Neural cell (in vitro differentiated cells): ENCODE measurements around the gene PRLHR. TPM values are rescaled to one million over a fixed set of nuclear protein-coding genes. Genes with fewer than 3 reads are reported as not detected.

Source experiments
- H2AFZ ChIP-seq: fragments of 200-600, 300-800 bp; sonication (generic), shearing (Covaris generic); 2 replicates; pipeline ENCODE4 v1.6.0; 2014; ENCODE audit warnings: low read depth, mild to moderate bottlenecking, antibody characterized with exemption, low read length, moderate library complexity
- H3F3A ChIP-seq: fragments of 200-600 bp; shearing (Covaris generic); 2 replicates; pipeline ENCODE4 v1.6.1; 2016; ENCODE audit warnings: mild to moderate bottlenecking, moderate library complexity, mixed read lengths, antibody characterized with exemption, low read length; ENCODE audit not compliant: insufficient read depth, poor library complexity, severe bottlenecking
- H3K27ac ChIP-seq: fragments of 200-600, 300-800 bp; sonication (generic), shearing (Covaris generic); 2 replicates; pipeline ENCODE4 v1.5.1; 2014; ENCODE audit warnings: mild to moderate bottlenecking, low read length, moderate library complexity
- H3K27me3 ChIP-seq: fragments of 300-800, 200-600 bp; sonication (generic), shearing (Covaris generic); 2 replicates; pipeline ENCODE4 v1.6.0; 2014; ENCODE audit warnings: mild to moderate bottlenecking, low read depth, low read length, moderate library complexity; ENCODE audit not compliant: insufficient read depth
- H3K36me3 ChIP-seq: fragments of 300-800, 200-600 bp; sonication (generic), shearing (Covaris generic); 2 replicates; pipeline ENCODE4 v1.5.1; 2014; ENCODE audit warnings: mild to moderate bottlenecking, antibody characterized with exemption, low read length, moderate library complexity; ENCODE audit not compliant: insufficient read depth
- H3K4me2 ChIP-seq: fragments of 300-800, 200-600 bp; sonication (generic), shearing (Covaris generic); 2 replicates; pipeline ENCODE4 v1.6.0; 2014; ENCODE audit warnings: mild to moderate bottlenecking, low read length
- H3K4me3 ChIP-seq: fragments of 300-800, 200-600 bp; sonication (generic), shearing (Covaris generic); 2 replicates; pipeline ENCODE4 v1.5.1; 2014; ENCODE audit warnings: mild to moderate bottlenecking, low read length, moderate library complexity
- H3K79me2 ChIP-seq: fragments of 200-600 bp; shearing (Covaris generic); replicated peaks from 2 replicates; pipeline ENCODE4 v1.6.0; 2014; ENCODE audit warnings: mild to moderate bottlenecking, low read length, moderate library complexity; ENCODE audit not compliant: insufficient read depth
- H3K9ac ChIP-seq: fragments of 300-800, 200-600 bp; sonication (generic), shearing (Covaris generic); 2 replicates; pipeline ENCODE4 v1.6.1; 2016; ENCODE audit warnings: mild to moderate bottlenecking, low read length, mixed read lengths
- H3K9me2 ChIP-seq: fragments of 200-600 bp; shearing (Covaris generic); 2 replicates; pipeline ENCODE4 v1.6.1; 2016; ENCODE audit warnings: mild to moderate bottlenecking, low read length, mixed read lengths; ENCODE audit not compliant: insufficient read depth
- H3K9me3 ChIP-seq: fragments of 200-600, 300-800 bp; sonication (generic), shearing (Covaris generic); 2 replicates; pipeline ENCODE4 v1.6.1; 2016; ENCODE audit warnings: mild to moderate bottlenecking, mixed run types, low read length, moderate library complexity, mixed read lengths
- H4K20me1 ChIP-seq: fragments of 200-600 bp; shearing (Covaris generic); 2 replicates; pipeline ENCODE4 v1.6.1; 2016; ENCODE audit warnings: mild to moderate bottlenecking, mixed run types; ENCODE audit not compliant: insufficient read depth
- EP300 ChIP-seq: fragments of 450-650 bp; conservative IDR thresholded peaks from 2 replicates; pipeline ENCODE4 v1.6.1; 2014; ENCODE audit warnings: antibody characterized with exemption, mild to moderate bottlenecking, moderate library complexity; ENCODE audit not compliant: poor library complexity, severe bottlenecking
- EZH2 ChIP-seq: fragments of 200-600, 300-800 bp; shearing (Covaris generic), sonication (generic); IDR thresholded peaks from 2 replicates; pipeline ENCODE4 v1.6.1; 2014; ENCODE audit warnings: antibody characterized with exemption, low read length, borderline replicate concordance, mild to moderate bottlenecking; ENCODE audit not compliant: insufficient read depth, poor library complexity, severe bottlenecking
- MXI1 ChIP-seq: fragments of 450-650 bp; conservative IDR thresholded peaks from 2 replicates; pipeline ENCODE4 v1.6.1; 2014; ENCODE audit warnings: antibody characterized with exemption, mild to moderate bottlenecking; ENCODE audit not compliant: poor library complexity, severe bottlenecking
- POLR2AphosphoS5 ChIP-seq: IDR thresholded peaks from 2 replicates; pipeline ENCODE4 v1.6.1; 2012
- RAD21 ChIP-seq: fragments of 450-650 bp; conservative IDR thresholded peaks from 2 replicates; pipeline ENCODE4 v1.6.1; 2014; ENCODE audit warnings: antibody characterized with exemption, mild to moderate bottlenecking, moderate library complexity
- SMC3 ChIP-seq: fragments of 450-650 bp; conservative IDR thresholded peaks from 2 replicates; pipeline ENCODE4 v1.6.1; 2014; ENCODE audit warnings: antibody characterized with exemption, mild to moderate bottlenecking, moderate library complexity; ENCODE audit not compliant: poor library complexity
- TAF1 ChIP-seq: IDR thresholded peaks from 2 replicates; pipeline ENCODE4 v1.6.1; 2012; ENCODE audit warnings: low read depth
- polyA plus RNA-seq: library from polyadenylated mRNA; depleted of rRNA; stranded (reverse); fragments of >200 nt; gene quantifications from 2 replicates; pipeline ENCODE4 v1.2.3, GENCODE V29; 2014
- TF ChIP-seq, protein P1 (sequence below): IDR thresholded peaks from 2 replicates; pipeline ENCODE4 v1.6.1; 2012; ENCODE audit warnings: borderline replicate concordance
- TF ChIP-seq, protein P2 (sequence below): fragments of 450-650 bp; IDR thresholded peaks from 2 replicates; pipeline ENCODE4 v1.5.1; 2014; ENCODE audit warnings: antibody characterized with exemption, mild to moderate bottlenecking, moderate library complexity; ENCODE audit not compliant: poor library complexity, severe bottlenecking

PRLHR gene
- polyA plus RNA-seq, 1 donor from 2014 or later = 0.20 TPM

DNA sequence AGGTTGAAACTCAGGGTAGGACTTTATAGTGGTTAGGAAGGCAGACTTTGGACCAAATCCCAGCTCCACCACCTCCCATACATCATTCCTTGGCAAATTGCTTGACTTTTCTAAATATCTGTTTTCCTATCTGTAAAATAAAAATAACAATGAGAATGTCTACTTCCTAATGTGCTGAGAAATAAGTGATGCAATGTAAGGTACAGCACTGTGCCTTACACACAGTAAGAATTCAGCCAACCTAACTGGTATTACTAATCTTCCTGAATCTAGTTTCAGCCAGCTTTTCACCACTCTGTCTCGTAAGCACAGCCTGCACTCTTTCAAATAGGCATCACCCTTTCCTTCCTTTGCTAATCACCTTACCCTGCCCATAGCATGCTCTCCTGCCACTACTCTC is 9.7 kb downstream of the PRLHR start:
- Histone ChIP-seq H4K20me1 (no peaks in the 10 kb centered on the region), H3K27me3 (no peaks in the 10 kb centered on the region), H3K9me2 (no peaks in the 10 kb centered on the region), H3K9me3 (no peaks in the 10 kb centered on the region), H3K79me2 (no peaks in the 10 kb centered on the region), H3K27ac (no peak overlapping the region), H3K36me3 (no peaks in the 10 kb centered on the region), H2AFZ (no peak overlapping the region), H3K9ac (no peak overlapping the region), H3K4me2 (no peak overlapping the region), H3K4me3 (no peak overlapping the region), H3F3A (no peaks in the 10 kb centered on the region)
- TF ChIP-seq, protein P1, sequence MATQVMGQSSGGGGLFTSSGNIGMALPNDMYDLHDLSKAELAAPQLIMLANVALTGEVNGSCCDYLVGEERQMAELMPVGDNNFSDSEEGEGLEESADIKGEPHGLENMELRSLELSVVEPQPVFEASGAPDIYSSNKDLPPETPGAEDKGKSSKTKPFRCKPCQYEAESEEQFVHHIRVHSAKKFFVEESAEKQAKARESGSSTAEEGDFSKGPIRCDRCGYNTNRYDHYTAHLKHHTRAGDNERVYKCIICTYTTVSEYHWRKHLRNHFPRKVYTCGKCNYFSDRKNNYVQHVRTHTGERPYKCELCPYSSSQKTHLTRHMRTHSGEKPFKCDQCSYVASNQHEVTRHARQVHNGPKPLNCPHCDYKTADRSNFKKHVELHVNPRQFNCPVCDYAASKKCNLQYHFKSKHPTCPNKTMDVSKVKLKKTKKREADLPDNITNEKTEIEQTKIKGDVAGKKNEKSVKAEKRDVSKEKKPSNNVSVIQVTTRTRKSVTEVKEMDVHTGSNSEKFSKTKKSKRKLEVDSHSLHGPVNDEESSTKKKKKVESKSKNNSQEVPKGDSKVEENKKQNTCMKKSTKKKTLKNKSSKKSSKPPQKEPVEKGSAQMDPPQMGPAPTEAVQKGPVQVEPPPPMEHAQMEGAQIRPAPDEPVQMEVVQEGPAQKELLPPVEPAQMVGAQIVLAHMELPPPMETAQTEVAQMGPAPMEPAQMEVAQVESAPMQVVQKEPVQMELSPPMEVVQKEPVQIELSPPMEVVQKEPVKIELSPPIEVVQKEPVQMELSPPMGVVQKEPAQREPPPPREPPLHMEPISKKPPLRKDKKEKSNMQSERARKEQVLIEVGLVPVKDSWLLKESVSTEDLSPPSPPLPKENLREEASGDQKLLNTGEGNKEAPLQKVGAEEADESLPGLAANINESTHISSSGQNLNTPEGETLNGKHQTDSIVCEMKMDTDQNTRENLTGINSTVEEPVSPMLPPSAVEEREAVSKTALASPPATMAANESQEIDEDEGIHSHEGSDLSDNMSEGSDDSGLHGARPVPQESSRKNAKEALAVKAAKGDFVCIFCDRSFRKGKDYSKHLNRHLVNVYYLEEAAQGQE = no peak
- TF ChIP-seq RAD21 = no peak
- TF ChIP-seq EZH2 = no peak
- TF ChIP-seq POLR2AphosphoS5 = no peak
- TF ChIP-seq EP300 = no peak
- TF ChIP-seq, protein P2, sequence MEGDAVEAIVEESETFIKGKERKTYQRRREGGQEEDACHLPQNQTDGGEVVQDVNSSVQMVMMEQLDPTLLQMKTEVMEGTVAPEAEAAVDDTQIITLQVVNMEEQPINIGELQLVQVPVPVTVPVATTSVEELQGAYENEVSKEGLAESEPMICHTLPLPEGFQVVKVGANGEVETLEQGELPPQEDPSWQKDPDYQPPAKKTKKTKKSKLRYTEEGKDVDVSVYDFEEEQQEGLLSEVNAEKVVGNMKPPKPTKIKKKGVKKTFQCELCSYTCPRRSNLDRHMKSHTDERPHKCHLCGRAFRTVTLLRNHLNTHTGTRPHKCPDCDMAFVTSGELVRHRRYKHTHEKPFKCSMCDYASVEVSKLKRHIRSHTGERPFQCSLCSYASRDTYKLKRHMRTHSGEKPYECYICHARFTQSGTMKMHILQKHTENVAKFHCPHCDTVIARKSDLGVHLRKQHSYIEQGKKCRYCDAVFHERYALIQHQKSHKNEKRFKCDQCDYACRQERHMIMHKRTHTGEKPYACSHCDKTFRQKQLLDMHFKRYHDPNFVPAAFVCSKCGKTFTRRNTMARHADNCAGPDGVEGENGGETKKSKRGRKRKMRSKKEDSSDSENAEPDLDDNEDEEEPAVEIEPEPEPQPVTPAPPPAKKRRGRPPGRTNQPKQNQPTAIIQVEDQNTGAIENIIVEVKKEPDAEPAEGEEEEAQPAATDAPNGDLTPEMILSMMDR = no peak
- TF ChIP-seq SMC3 = no peak
- TF ChIP-seq TAF1 = no peak
- TF ChIP-seq MXI1 = no peak

DNA sequence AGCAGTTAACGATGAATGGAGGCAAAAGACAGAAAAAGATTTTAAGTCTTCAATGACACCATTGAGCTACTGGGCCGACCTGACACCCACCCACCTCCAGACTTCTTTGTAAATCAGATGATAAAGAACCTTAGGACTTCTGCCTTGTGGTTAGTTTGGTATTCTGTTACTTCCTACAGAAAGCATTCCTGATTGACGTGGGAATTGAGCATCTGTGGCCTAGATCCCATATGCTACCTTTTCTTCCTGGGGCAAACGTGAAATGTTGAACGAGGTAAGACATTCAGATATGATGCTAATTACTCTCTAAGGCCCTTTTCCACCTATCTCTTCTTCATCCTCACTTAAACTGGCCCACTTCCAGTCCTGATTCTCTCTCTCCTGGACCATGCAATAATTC is 10.2 kb downstream of the PRLHR start:
- H3K79me2 ChIP-seq = no peaks in the 10 kb centered on the region
- H3K9me2 ChIP-seq = no peaks in the 10 kb centered on the region
- H2AFZ ChIP-seq = no peak overlapping the region
- H3K27ac ChIP-seq = no peak overlapping the region
- H3K36me3 ChIP-seq = no peaks in the 10 kb centered on the region
- H3K4me3 ChIP-seq = no peak overlapping the region
- no peak overlapping the region for H3K9ac ChIP-seq
- H3K4me2 ChIP-seq = no peak overlapping the region
- H3K27me3 ChIP-seq = no peaks in the 10 kb centered on the region
- TF ChIP-seq, protein P1 = no peak
- TF ChIP-seq MXI1 (no peak), POLR2AphosphoS5 (no peak), EP300 (no peak), EZH2 (no peak), TAF1 (no peak), RAD21 (no peak), SMC3 (no peak)
- TF ChIP-seq, protein P2 = no peak
- H3F3A ChIP-seq = no peaks in the 10 kb centered on the region
- H3K9me3 ChIP-seq = no peaks in the 10 kb centered on the region
- H4K20me1 ChIP-seq = no peaks in the 10 kb centered on the region
